Hepatocyte (in vitro differentiated cells): Measurements from ENCODE around the gene GPR37L1. TPM values are rescaled to one million over a fixed set of nuclear protein-coding genes. Genes with fewer than 3 reads are reported as not detected.

Experiments
- DNase-seq: peaks from one replicate; pipeline ENCODE4 v3.0.0-alpha.2; 2016; ENCODE audit warnings: low spot score
- H2AFZ ChIP-seq: fragments of 200-600 bp; sonication (generic); 2 replicates; pipeline ENCODE4 v1.6.0; 2016; ENCODE audit warnings: antibody characterized with exemption, mild to moderate bottlenecking
- H3K27ac ChIP-seq: fragments of 200-600 bp; sonication (generic); 2 replicates; pipeline ENCODE4 v1.5.1; 2016; ENCODE audit warnings: mild to moderate bottlenecking
- H3K27me3 ChIP-seq: fragments of 200-600 bp; sonication (generic); 2 replicates; pipeline ENCODE4 v1.6.1; 2016
- H3K36me3 ChIP-seq: fragments of 200-600 bp; sonication (generic); replicated peaks from 2 replicates; pipeline ENCODE4 v1.5.1; 2016; ENCODE audit warnings: low read depth; ENCODE audit not compliant: insufficient read depth
- H3K4me1 ChIP-seq: fragments of 200-600 bp; sonication (generic); 2 replicates; pipeline ENCODE4 v1.5.1; 2016; ENCODE audit warnings: mild to moderate bottlenecking, moderate library complexity; ENCODE audit not compliant: insufficient read depth
- H3K4me2 ChIP-seq: fragments of 200-600 bp; sonication (generic); 2 replicates; pipeline ENCODE4 v1.6.0; 2016
- H3K4me3 ChIP-seq: fragments of 200-600 bp; sonication (generic); 2 replicates; pipeline ENCODE4 v1.5.1; 2016; ENCODE audit warnings: mild to moderate bottlenecking
- H3K79me2 ChIP-seq: fragments of 200-600 bp; sonication (generic); 2 replicates; pipeline ENCODE4 v1.6.0; 2017; ENCODE audit warnings: mild to moderate bottlenecking
- H3K9me2 ChIP-seq: fragments of 200-600 bp; sonication (generic); replicated peaks from 2 replicates; pipeline ENCODE4 v1.6.0; 2017; ENCODE audit warnings: mild to moderate bottlenecking; ENCODE audit not compliant: insufficient read depth
- H3K9me3 ChIP-seq: fragments of 200-600 bp; sonication (generic); 2 replicates; pipeline ENCODE4 v1.5.1; 2016; ENCODE audit warnings: low read depth, mild to moderate bottlenecking
- H4K20me1 ChIP-seq: fragments of 200-600 bp; sonication (generic); 2 replicates; pipeline ENCODE4 v1.6.0; 2016; ENCODE audit warnings: mild to moderate bottlenecking; ENCODE audit not compliant: insufficient read depth, poor library complexity, severe bottlenecking
- EZH2 ChIP-seq: fragments of 200-600 bp; sonication (generic); IDR thresholded peaks from 2 replicates; pipeline ENCODE4 v1.6.1; 2016; ENCODE audit warnings: antibody characterized with exemption, mild to moderate bottlenecking, borderline replicate concordance
- EZH2phosphoT487 ChIP-seq: fragments of 200-600 bp; sonication (generic); IDR thresholded peaks from one replicate; pipeline ENCODE4 v1.6.1; 2018; ENCODE audit warnings: antibody characterized with exemption, mild to moderate bottlenecking, low read depth, moderate library complexity; ENCODE audit not compliant: unreplicated experiment, severe bottlenecking
- WGBS: methylation state at CpG from one replicate; pipeline ENCODE4 v1.1.6; 2016; ENCODE audit warnings: low lambda C conversion rate; ENCODE audit errors: missing lambda C conversion rate; 5-methylcytosine and 5-hydroxymethylcytosine counted together
- polyA plus RNA-seq: library from polyadenylated mRNA; unstranded; fragments of >200 nt; fragmentation: Nextera tagmentation; extraction: Ambion mirVana; gene quantifications from 2 replicates; pipeline ENCODE4 v1.2.1, GENCODE V29; 2016
- total RNA-seq: library from RNA; depleted of rRNA; stranded (reverse); fragments of >200 nt; gene quantifications from 2 replicates; pipeline ENCODE4 v1.2.3, GENCODE V29; 2014
- TF ChIP-seq, protein P1 (sequence below): fragments of 200-600 bp; sonication (generic); IDR thresholded peaks from 2 replicates; pipeline ENCODE4 v1.5.1; 2016; ENCODE audit warnings: antibody characterized with exemption, mild to moderate bottlenecking; ENCODE audit not compliant: poor library complexity

Gene GPR37L1
- total and polyA plus RNA-seq, 2 experiments from 2014 or later: 0.39 TPM; not detected in 1

DNA sequence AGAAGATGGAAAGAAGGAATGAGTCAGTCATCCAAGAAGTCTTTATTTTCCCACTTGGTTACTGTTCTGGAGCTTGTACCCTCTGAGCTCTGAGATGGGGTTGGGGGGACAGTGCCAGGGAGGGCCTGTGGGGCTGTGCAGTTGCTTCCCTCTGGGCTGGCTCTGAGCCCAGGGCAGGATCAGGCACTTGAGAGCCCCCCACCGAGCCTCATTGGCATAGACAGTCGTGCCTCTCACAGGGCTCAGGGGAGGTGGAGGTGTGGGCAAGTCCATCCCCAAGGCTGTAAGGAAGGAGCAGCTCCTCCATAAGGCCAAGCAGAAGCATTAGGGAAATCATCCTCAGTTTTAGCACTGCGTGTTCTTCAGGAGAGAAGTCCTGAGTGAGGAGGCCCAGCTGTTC is 24.3 kb downstream of the GPR37L1 start:
- no peak overlapping the region for H2AFZ ChIP-seq
- H3K9me2 ChIP-seq: no peaks in the 10 kb centered on the region
- H4K20me1 ChIP-seq: peaks cover 17% of the 10 kb centered on the region
- H3K79me2 ChIP-seq: peaks cover 25% of the 10 kb centered on the region
- H3K27ac ChIP-seq: no peak overlapping the region
- DNase-seq: no peak
- peaks cover 7% of the 10 kb centered on the region for H3K4me1 ChIP-seq
- H3K4me3 ChIP-seq: no peak overlapping the region
- no peaks in the 10 kb centered on the region for H3K27me3 ChIP-seq
- WGBS: 67% methylated on average over 3 of the region's 3 CpGs
- no peak overlapping the region for H3K4me2 ChIP-seq
- TF ChIP-seq EZH2: no peak
- H3K9me3 ChIP-seq: no peaks in the 10 kb centered on the region
- H3K36me3 ChIP-seq: no peaks in the 10 kb centered on the region

- no peaks in the 10 kb centered on the region for H3K9me3 ChIP-seq
- H4K20me1 ChIP-seq: peaks cover 3% of the 10 kb centered on the region
- TF ChIP-seq EZH2: no peak
- no peak for TF ChIP-seq EZH2phosphoT487
- TF ChIP-seq, protein P1, sequence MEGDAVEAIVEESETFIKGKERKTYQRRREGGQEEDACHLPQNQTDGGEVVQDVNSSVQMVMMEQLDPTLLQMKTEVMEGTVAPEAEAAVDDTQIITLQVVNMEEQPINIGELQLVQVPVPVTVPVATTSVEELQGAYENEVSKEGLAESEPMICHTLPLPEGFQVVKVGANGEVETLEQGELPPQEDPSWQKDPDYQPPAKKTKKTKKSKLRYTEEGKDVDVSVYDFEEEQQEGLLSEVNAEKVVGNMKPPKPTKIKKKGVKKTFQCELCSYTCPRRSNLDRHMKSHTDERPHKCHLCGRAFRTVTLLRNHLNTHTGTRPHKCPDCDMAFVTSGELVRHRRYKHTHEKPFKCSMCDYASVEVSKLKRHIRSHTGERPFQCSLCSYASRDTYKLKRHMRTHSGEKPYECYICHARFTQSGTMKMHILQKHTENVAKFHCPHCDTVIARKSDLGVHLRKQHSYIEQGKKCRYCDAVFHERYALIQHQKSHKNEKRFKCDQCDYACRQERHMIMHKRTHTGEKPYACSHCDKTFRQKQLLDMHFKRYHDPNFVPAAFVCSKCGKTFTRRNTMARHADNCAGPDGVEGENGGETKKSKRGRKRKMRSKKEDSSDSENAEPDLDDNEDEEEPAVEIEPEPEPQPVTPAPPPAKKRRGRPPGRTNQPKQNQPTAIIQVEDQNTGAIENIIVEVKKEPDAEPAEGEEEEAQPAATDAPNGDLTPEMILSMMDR: no peak
- WGBS: 81% methylated on average over 4 of the region's 4 CpGs
- H3K27me3 ChIP-seq: no peaks in the 10 kb centered on the region
- H3K36me3 ChIP-seq: no peaks in the 10 kb centered on the region
- H3K4me2 ChIP-seq: no peak overlapping the region
- no peaks in the 10 kb centered on the region for H3K4me1 ChIP-seq
- H3K9me2 ChIP-seq: no peaks in the 10 kb centered on the region
- DNase-seq: no peak
- H2AFZ ChIP-seq: no peak overlapping the region
- H3K79me2 ChIP-seq: peaks cover 11% of the 10 kb centered on the region
- H3K4me3 ChIP-seq: no peak overlapping the region
- no peak overlapping the region for H3K27ac ChIP-seq
These were observed 25.7 kb downstream of the GPR37L1 start for GRCh38 chr1:202148391-202148790.

DNA sequence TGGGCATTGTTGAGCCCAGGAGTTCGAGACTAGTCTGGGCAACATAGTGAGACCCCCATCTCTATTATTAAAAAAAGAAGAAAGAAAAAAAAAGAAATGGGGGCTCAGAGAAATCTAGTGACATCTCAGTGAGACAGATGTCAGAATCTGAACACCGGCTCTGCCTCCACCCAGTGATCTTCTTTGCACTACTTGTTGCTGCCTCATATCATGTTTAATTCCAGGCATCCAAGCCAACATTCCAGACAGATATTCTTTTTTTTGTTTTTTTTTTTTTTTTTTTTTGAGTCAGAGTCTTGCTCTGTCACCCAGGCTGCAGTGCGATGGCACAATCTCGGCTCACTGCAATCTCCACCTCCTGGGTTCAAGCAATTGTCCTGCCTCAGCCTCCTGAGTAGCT is 26.8 kb downstream of the GPR37L1 start:
- no peaks in the 10 kb centered on the region for H3K36me3 ChIP-seq
- DNase-seq: peak; percentile 6
- TF ChIP-seq EZH2phosphoT487 (no peak), EZH2 (no peak)
- TF ChIP-seq, protein P1: no peak
- H3K27ac ChIP-seq: no peak overlapping the region
- WGBS: 90% methylated on average over 4 of the region's 4 CpGs
- H3K4me2 ChIP-seq: no peak overlapping the region
- H3K9me3 ChIP-seq: no peaks in the 10 kb centered on the region
- H2AFZ ChIP-seq: no peak overlapping the region
- H3K9me2 ChIP-seq: no peaks in the 10 kb centered on the region
- no peaks in the 10 kb centered on the region for H3K27me3 ChIP-seq
- no peak overlapping the region for H3K4me3 ChIP-seq
- no peaks in the 10 kb centered on the region for H3K4me1 ChIP-seq
- H4K20me1 ChIP-seq: no peaks in the 10 kb centered on the region
- peaks cover 4% of the 10 kb centered on the region for H3K79me2 ChIP-seq

GRCh38 chr1:202150187-202150586 is 27.5 kb downstream of the GPR37L1 start:
- no peaks in the 10 kb centered on the region for H3K9me2 ChIP-seq
- no peaks in the 10 kb centered on the region for H4K20me1 ChIP-seq
- 95% methylated on average over 9 of the region's 9 CpGs for WGBS
- H3K27me3 ChIP-seq: no peaks in the 10 kb centered on the region
- no peak overlapping the region for H3K27ac ChIP-seq
- TF ChIP-seq, protein P1: no peak
- no peak for TF ChIP-seq EZH2
- no peak for TF ChIP-seq EZH2phosphoT487
- no peaks in the 10 kb centered on the region for H3K9me3 ChIP-seq
- H3K4me1 ChIP-seq: no peaks in the 10 kb centered on the region
- H3K4me2 ChIP-seq: no peak overlapping the region
- no peaks in the 10 kb centered on the region for H3K36me3 ChIP-seq
- H3K4me3 ChIP-seq: no peak overlapping the region
- no peaks in the 10 kb centered on the region for H3K79me2 ChIP-seq
- H2AFZ ChIP-seq: no peak overlapping the region
- DNase-seq: no peak
